GM12878 (cell line): ENCODE results near the gene CADM2. TPM values are rescaled to one million over a fixed set of nuclear protein-coding genes. Genes with fewer than 3 reads are reported as not detected.

ENCODE experiments used
- ATAC-seq: fragments of 200-7000 bp; cut with Tn5 transposase; 3 replicates; pipeline ENCODE4 v1.9.1; 2020; ENCODE audit warnings: mild to moderate bottlenecking, moderate library complexity
- BruUV-seq: library from RNA; stranded (reverse); fragments of 400-500 nt; replicated peaks from 2 replicates; lab custom pipeline; 2021; lab: Mats Ljungman, UMichigan
- CTCF ChIA-PET: fragments of 300-600 bp; sonication (Branson Sonifier 250); formaldehyde crosslinking; extraction: SDS; loops from one replicate; lab custom pipeline; 2021; ENCODE audit warnings: inconsistent platforms; lab: Yijun Ruan, JAX
- POLR2A ChIA-PET: fragments of 350-600 bp; formaldehyde crosslinking; extraction: SDS; loops from one replicate; lab custom pipeline; 2021; ENCODE audit warnings: inconsistent platforms; lab: Charles Lee
- RAD21 ChIA-PET: fragments of 300-600 bp; sonication (Branson Sonifier 250); formaldehyde crosslinking; loops from one replicate; lab custom pipeline; 2023; ENCODE audit warnings: antibody characterized with exemption; ENCODE audit not compliant: unreplicated experiment; lab: Charles Lee
- SMC1A ChIA-PET: fragments of 300-600 bp; sonication (Branson Sonifier 250); formaldehyde crosslinking; loops from one replicate; lab custom pipeline; 2023; ENCODE audit not compliant: unreplicated experiment, uncharacterized antibody; lab: Charles Lee
- DNase-seq: peaks from one replicate; pipeline ENCODE4 v3.0.0-alpha.2; 2011; ENCODE audit warnings: low read depth, low spot score
- FAIRE-seq: peaks from 3 replicates; lab custom pipeline; 2011; peaks lifted over from hg19 to GRCh38; lab: Jason Lieb, UNC
- H2AFZ ChIP-seq: 2 replicates; pipeline ENCODE4 v1.6.0; 2011; ENCODE audit warnings: low read depth, low read length, control low read depth; ENCODE audit not compliant: control insufficient read depth
- H3K27ac ChIP-seq: 2 replicates; pipeline ENCODE4 v1.5.1; 2011; ENCODE audit warnings: control low read depth; ENCODE audit not compliant: control insufficient read depth, insufficient read depth
- H3K27me3 ChIP-seq, 2 experiments: replicated peaks in 1 of 2; 2 replicates each; pipeline versions ENCODE4 v1.6.0 to v1.6.1; 2011; ENCODE audit warnings: low read length in 1 of 2; ENCODE audit not compliant: control insufficient read depth in 2 of 2, insufficient read depth in 2 of 2
- H3K36me3 ChIP-seq, 2 experiments: 2 replicates each; pipeline ENCODE4 v1.5.1; 2011; ENCODE audit warnings: low read length in 1 of 2; ENCODE audit not compliant: control insufficient read depth in 2 of 2, insufficient read depth in 2 of 2
- H3K4me1 ChIP-seq: 2 replicates; pipeline ENCODE4 v1.6.1; 2011; ENCODE audit warnings: mild to moderate bottlenecking, low read length, moderate library complexity, mixed read lengths; ENCODE audit not compliant: control insufficient read depth, insufficient read depth
- H3K4me2 ChIP-seq: 2 replicates; pipeline ENCODE4 v1.6.0; 2011; ENCODE audit warnings: control low read depth; ENCODE audit not compliant: control insufficient read depth, insufficient read depth
- H3K4me3 ChIP-seq: fragments of 200-600 bp; sonication (generic); 2 replicates; pipeline ENCODE4 v1.5.1; 2016
- H3K79me2 ChIP-seq: 2 replicates; pipeline ENCODE4 v1.6.0; 2011; ENCODE audit warnings: low read length; ENCODE audit not compliant: control insufficient read depth, insufficient read depth
- H3K9ac ChIP-seq: 2 replicates; pipeline ENCODE4 v1.8.0; 2011; ENCODE audit warnings: low read length, control low read depth, mixed read lengths; ENCODE audit not compliant: control insufficient read depth, insufficient read depth
- H3K9me3 ChIP-seq: replicated peaks from 3 replicates; pipeline ENCODE4 v1.5.1; 2011; ENCODE audit warnings: mild to moderate bottlenecking, low read length; ENCODE audit not compliant: control insufficient read depth, insufficient read depth
- H4K20me1 ChIP-seq: 2 replicates; pipeline ENCODE4 v1.6.0; 2011; ENCODE audit not compliant: control insufficient read depth, insufficient read depth
- IRF4 ChIP-seq: IDR thresholded peaks from 2 replicates; pipeline ENCODE4 v1.6.1; 2011; ENCODE audit warnings: low read depth, low read length
- NFXL1 ChIP-seq: fragments of 450-650 bp; IDR thresholded peaks from 2 replicates; pipeline ENCODE4 v1.6.1; 2017; ENCODE audit warnings: antibody characterized with exemption, mild to moderate bottlenecking, borderline replicate concordance
- NFYA ChIP-seq: IDR thresholded peaks from 2 replicates; pipeline ENCODE4 v1.6.1; 2011; ENCODE audit warnings: low read depth, mild to moderate bottlenecking, low read length, improper control_type of control experiment, borderline replicate concordance
- NR2C2 ChIP-seq: IDR thresholded peaks from 2 replicates; pipeline ENCODE4 v1.6.1; 2011; ENCODE audit warnings: borderline replicate concordance, low read depth; ENCODE audit not compliant: control insufficient read depth, insufficient read length
- NR2F1 ChIP-seq: fragments of 450-650 bp; conservative IDR thresholded peaks from 2 replicates; pipeline ENCODE4 v1.6.1; 2017; ENCODE audit warnings: mild to moderate bottlenecking
- RFX5 ChIP-seq: IDR thresholded peaks from 2 replicates; pipeline ENCODE4 v1.6.1; 2011; ENCODE audit warnings: low read depth, low read length, improper control_type of control experiment
- SREBF2 ChIP-seq: IDR thresholded peaks from 2 replicates; pipeline ENCODE4 v1.6.1; 2012; ENCODE audit warnings: mild to moderate bottlenecking, low read length
- YY1 ChIP-seq: IDR thresholded peaks from 2 replicates; pipeline ENCODE4 v1.6.1; 2011; ENCODE audit warnings: low read depth, mild to moderate bottlenecking, low read length
- ZNF24 ChIP-seq: fragments of 450-650 bp; IDR thresholded peaks from 2 replicates; pipeline ENCODE4 v1.6.1; 2017; ENCODE audit warnings: antibody characterized with exemption, mild to moderate bottlenecking
- ZNF622 ChIP-seq: fragments of 450-650 bp; IDR thresholded peaks from 2 replicates; pipeline ENCODE4 v1.6.1; 2017; ENCODE audit warnings: mild to moderate bottlenecking, inconsistent platforms
- ZZZ3 ChIP-seq: IDR thresholded peaks from 2 replicates; pipeline ENCODE4 v1.6.1; 2011; ENCODE audit warnings: low read depth; ENCODE audit not compliant: control insufficient read depth, insufficient read length
- WGBS: methylation state at CpG from one replicate; pipeline ENCODE4 v1.1.6; 2016; ENCODE audit warnings: low lambda C conversion rate; ENCODE audit not compliant: insufficient replicate concordance, insufficient coverage; ENCODE audit errors: missing lambda C conversion rate; 5-methylcytosine and 5-hydroxymethylcytosine counted together
- in situ Hi-C: fragments of 300-500 bp; cut with MboI; formaldehyde crosslinking; loops from 9 replicates; pipeline ENCODE4 v1.14.3; 2018; ENCODE audit warnings: mixed read lengths
- intact Hi-C: fragments of 100-400 bp; cut with micrococcal nuclease; formaldehyde crosslinking; loops from one replicate; pipeline ENCODE4 v1.14.2; 2022; ENCODE audit not compliant: unreplicated experiment
- polyA plus RNA-seq, 11 experiments: library from polyadenylated mRNA; depleted of rRNA in 4 of 11; unstranded in 6 of 11; stranded (reverse) in 5 of 11; fragments of >200 nt; fragmentation: Nextera tagmentation in 4 of 11; fragmentation: Illumina TruSeq in 1 of 11; extraction: Ambion mirVana in 4 of 11; extraction: Trizol in 1 of 11; gene quantifications; 1 replicate in 1 of 11; 2 replicates in 10 of 11; pipeline versions ENCODE4 v1.2.1 to v1.2.3, GENCODE V29; 2011 to 2016; ENCODE audit warnings: inconsistent platforms in 2 of 11, missing spikeins in 2 of 11, low read depth in 1 of 11
- total RNA-seq, 4 experiments: library from RNA; depleted of rRNA in 3 of 4; stranded (reverse); fragments of >200 nt in 3 of 4; fragmentation: Illumina TruSeq in 1 of 4; extraction: Trizol in 1 of 4; gene quantifications; 2 replicates each; pipeline versions ENCODE4 v1.2.1 to v1.2.3, GENCODE V29; 2013 to 2021
- TF ChIP-seq, protein P1 (sequence below): fragments of 450-650 bp; formaldehyde crosslinking; IDR thresholded peaks from 2 replicates; pipeline ENCODE4 v1.4.0; 2022; ENCODE audit warnings: mild to moderate bottlenecking, moderate library complexity
- TF ChIP-seq, protein P2 (sequence below): IDR thresholded peaks from 2 replicates; pipeline ENCODE4 v1.6.1; 2011; ENCODE audit warnings: borderline replicate concordance, low read depth, mild to moderate bottlenecking, moderate library complexity, low read length; ENCODE audit not compliant: insufficient read depth, poor library complexity, severe bottlenecking
- TF ChIP-seq, protein P3 (sequence below): IDR thresholded peaks from 2 replicates; pipeline ENCODE4 v1.6.1; 2012; ENCODE audit warnings: low read depth, low read length, improper control_type of control experiment
- TF ChIP-seq, protein P4 (sequence below): fragments of 450-650 bp; IDR thresholded peaks from 2 replicates; pipeline ENCODE4 v1.6.1; 2017; ENCODE audit warnings: mild to moderate bottlenecking

The CADM2 gene
- total and polyA plus RNA-seq, 10 of the 15 experiments (the other 5 are each of a cell fraction or from before 2014, with no cell fraction given) = 0.13 TPM; not detected in 9

DNA sequence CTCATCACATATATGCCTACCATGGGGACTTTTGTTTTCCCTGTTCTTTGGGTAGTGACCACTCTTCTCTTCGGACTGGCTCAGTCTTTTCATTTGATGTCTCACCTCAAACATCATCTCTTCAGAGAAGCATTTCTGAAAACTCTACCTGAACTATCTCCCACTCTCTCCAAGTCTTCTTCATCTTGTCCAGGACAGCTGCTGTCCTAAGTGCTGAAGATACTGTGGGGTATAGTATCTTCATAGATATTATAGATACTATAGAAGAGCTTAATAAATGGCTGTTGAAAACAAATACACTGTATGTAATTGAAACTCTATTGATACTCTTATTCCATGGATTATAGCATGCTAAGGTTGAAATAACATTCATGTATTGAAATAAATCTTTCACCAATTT lies 672.3 kb downstream of the CADM2 start (continued):
- TF ChIP-seq, protein P1, sequence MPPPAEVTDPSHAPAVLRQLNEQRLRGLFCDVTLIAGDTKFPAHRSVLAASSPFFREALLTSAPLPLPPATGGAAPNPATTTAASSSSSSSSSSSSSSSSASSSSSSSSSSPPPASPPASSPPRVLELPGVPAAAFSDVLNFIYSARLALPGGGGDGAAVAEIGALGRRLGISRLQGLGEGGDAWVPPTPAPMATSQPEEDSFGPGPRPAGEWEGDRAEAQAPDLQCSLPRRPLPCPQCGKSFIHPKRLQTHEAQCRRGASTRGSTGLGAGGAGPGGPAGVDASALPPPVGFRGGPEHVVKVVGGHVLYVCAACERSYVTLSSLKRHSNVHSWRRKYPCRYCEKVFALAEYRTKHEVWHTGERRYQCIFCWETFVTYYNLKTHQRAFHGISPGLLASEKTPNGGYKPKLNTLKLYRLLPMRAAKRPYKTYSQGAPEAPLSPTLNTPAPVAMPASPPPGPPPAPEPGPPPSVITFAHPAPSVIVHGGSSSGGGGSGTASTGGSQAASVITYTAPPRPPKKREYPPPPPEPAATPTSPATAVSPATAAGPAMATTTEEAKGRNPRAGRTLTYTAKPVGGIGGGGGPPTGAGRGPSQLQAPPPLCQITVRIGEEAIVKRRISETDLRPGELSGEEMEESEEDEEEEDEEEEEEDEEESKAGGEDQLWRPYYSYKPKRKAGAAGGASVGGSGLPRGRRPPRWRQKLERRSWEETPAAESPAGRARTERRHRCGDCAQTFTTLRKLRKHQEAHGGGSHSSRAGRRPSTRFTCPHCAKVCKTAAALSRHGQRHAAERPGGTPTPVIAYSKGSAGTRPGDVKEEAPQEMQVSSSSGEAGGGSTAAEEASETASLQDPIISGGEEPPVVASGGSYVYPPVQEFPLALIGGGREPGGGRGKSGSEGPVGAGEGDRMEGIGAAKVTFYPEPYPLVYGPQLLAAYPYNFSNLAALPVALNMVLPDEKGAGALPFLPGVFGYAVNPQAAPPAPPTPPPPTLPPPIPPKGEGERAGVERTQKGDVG (CRISPR knock-in tag) = no peak
- no peak for TF ChIP-seq NR2C2

DNA sequence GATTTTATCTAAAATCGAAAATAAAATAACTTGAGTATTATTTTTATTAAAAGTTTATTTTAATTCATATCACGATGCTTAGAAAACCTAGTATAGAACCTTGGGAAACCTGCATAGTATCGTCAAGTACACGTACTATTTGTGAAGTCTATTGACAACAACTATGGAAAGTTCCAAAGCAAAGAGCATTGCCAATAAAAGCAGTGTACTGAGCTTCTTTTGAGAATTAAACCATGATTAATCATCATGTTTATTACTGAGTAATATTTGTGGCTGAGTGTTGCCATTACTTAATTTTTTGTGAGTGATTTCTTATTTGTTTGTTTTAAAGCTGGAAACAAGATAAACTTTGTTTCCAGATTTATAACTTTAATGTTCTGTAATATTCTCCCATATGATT lies 674.1 kb downstream of the CADM2 start:
- DNase-seq (no peak), FAIRE-seq (no peak), ATAC-seq (no peak)
- no peak overlapping the region for H3K27ac ChIP-seq
- in situ Hi-C loops = no loop called here
- RAD21 ChIA-PET = no interaction called here
- SMC1A ChIA-PET = no interaction called here
- no peaks in the 10 kb centered on the region for H3K9me3 ChIP-seq
- TF ChIP-seq SREBF2 = no peak
- no peak for TF ChIP-seq IRF4
- TF ChIP-seq, protein P2, sequence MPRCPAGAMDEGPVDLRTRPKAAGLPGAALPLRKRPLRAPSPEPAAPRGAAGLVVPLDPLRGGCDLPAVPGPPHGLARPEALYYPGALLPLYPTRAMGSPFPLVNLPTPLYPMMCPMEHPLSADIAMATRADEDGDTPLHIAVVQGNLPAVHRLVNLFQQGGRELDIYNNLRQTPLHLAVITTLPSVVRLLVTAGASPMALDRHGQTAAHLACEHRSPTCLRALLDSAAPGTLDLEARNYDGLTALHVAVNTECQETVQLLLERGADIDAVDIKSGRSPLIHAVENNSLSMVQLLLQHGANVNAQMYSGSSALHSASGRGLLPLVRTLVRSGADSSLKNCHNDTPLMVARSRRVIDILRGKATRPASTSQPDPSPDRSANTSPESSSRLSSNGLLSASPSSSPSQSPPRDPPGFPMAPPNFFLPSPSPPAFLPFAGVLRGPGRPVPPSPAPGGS = no peak
- TF ChIP-seq ZNF24 = no peak
- no peak for TF ChIP-seq NFXL1
- TF ChIP-seq NR2F1 = no peak
- TF ChIP-seq YY1 = no peak
- TF ChIP-seq, protein P3, sequence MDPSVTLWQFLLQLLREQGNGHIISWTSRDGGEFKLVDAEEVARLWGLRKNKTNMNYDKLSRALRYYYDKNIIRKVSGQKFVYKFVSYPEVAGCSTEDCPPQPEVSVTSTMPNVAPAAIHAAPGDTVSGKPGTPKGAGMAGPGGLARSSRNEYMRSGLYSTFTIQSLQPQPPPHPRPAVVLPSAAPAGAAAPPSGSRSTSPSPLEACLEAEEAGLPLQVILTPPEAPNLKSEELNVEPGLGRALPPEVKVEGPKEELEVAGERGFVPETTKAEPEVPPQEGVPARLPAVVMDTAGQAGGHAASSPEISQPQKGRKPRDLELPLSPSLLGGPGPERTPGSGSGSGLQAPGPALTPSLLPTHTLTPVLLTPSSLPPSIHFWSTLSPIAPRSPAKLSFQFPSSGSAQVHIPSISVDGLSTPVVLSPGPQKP = no peak
- no peak for TF ChIP-seq ZNF622
- no peak for TF ChIP-seq RFX5
- no peak for TF ChIP-seq ZZZ3
- no peak for TF ChIP-seq NFYA
- TF ChIP-seq, protein P4, sequence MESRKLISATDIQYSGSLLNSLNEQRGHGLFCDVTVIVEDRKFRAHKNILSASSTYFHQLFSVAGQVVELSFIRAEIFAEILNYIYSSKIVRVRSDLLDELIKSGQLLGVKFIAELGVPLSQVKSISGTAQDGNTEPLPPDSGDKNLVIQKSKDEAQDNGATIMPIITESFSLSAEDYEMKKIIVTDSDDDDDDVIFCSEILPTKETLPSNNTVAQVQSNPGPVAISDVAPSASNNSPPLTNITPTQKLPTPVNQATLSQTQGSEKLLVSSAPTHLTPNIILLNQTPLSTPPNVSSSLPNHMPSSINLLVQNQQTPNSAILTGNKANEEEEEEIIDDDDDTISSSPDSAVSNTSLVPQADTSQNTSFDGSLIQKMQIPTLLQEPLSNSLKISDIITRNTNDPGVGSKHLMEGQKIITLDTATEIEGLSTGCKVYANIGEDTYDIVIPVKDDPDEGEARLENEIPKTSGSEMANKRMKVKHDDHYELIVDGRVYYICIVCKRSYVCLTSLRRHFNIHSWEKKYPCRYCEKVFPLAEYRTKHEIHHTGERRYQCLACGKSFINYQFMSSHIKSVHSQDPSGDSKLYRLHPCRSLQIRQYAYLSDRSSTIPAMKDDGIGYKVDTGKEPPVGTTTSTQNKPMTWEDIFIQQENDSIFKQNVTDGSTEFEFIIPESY = no peak
- BruUV-seq = no TSS peak
- no peaks in the 10 kb centered on the region for H3K36me3 ChIP-seq
- H3K4me2 ChIP-seq = no peak overlapping the region
- no peaks in the 10 kb centered on the region for H3K27me3 ChIP-seq
- CTCF ChIA-PET = interaction anchor here (1.0 kb wide), 1 partner anchor 10 kb away, joined by 3 read pairs; no protein-coding TSS in a partner anchor
- POLR2A ChIA-PET = no interaction called here
- no peaks in the 10 kb centered on the region for H3K4me1 ChIP-seq
- no peak overlapping the region for H3K4me3 ChIP-seq
- H3K79me2 ChIP-seq = no peaks in the 10 kb centered on the region
- H3K9ac ChIP-seq = no peak overlapping the region
- intact Hi-C loops = no loop called here
- no peaks in the 10 kb centered on the region for H4K20me1 ChIP-seq
- H2AFZ ChIP-seq = no peak overlapping the region
- WGBS = 27% methylated on average over 4 of the region's 4 CpGs
